Osteocyte (in vitro differentiated cells): ENCODE results near the gene STRIP1. TPM values are rescaled to one million over a fixed set of nuclear protein-coding genes. Genes with fewer than 3 reads are reported as not detected.

Source experiments
- DNase-seq: peaks from one replicate; pipeline ENCODE4 v3.0.0; 2021; ENCODE audit warnings: mixed read lengths; ENCODE audit not compliant: unreplicated experiment; ENCODE audit errors: extremely low spot score
- H3K27ac Mint-ChIP-seq: one replicate; pipeline ENCODE4 v1.8.0; 2021; ENCODE audit warnings: mild to moderate bottlenecking, mixed read lengths; ENCODE audit not compliant: unreplicated experiment
- H3K27me3 Mint-ChIP-seq: one replicate; pipeline ENCODE4 v1.8.0; 2021; ENCODE audit warnings: mixed read lengths; ENCODE audit not compliant: unreplicated experiment
- H3K36me3 Mint-ChIP-seq: one replicate; pipeline ENCODE4 v1.8.0; 2021; ENCODE audit warnings: mixed read lengths; ENCODE audit not compliant: unreplicated experiment
- H3K4me1 Mint-ChIP-seq: one replicate; pipeline ENCODE4 v1.8.0; 2021; ENCODE audit warnings: mixed read lengths; ENCODE audit not compliant: unreplicated experiment
- H3K4me3 Mint-ChIP-seq: one replicate; pipeline ENCODE4 v1.8.0; 2021; ENCODE audit warnings: mild to moderate bottlenecking, moderate library complexity, mixed read lengths; ENCODE audit not compliant: unreplicated experiment
- H3K9me3 Mint-ChIP-seq: one replicate; pipeline ENCODE4 v1.8.0; 2021; ENCODE audit warnings: mixed read lengths; ENCODE audit not compliant: unreplicated experiment
- total RNA-seq: library from RNA; stranded (reverse); gene quantifications from 2 replicates; pipeline ENCODE4 v1.2.1, GENCODE V29; 2021
- TF ChIP-seq, protein P1 (sequence below): fragments of 200-600 bp; sonication (generic); IDR thresholded peaks from 2 replicates; pipeline ENCODE4 v1.5.0; 2021; ENCODE audit warnings: antibody characterized with exemption, mild to moderate bottlenecking, moderate library complexity

STRIP1 gene
- total RNA-seq, 1 donor from 2014 or later, result 55.7 TPM

DNA sequence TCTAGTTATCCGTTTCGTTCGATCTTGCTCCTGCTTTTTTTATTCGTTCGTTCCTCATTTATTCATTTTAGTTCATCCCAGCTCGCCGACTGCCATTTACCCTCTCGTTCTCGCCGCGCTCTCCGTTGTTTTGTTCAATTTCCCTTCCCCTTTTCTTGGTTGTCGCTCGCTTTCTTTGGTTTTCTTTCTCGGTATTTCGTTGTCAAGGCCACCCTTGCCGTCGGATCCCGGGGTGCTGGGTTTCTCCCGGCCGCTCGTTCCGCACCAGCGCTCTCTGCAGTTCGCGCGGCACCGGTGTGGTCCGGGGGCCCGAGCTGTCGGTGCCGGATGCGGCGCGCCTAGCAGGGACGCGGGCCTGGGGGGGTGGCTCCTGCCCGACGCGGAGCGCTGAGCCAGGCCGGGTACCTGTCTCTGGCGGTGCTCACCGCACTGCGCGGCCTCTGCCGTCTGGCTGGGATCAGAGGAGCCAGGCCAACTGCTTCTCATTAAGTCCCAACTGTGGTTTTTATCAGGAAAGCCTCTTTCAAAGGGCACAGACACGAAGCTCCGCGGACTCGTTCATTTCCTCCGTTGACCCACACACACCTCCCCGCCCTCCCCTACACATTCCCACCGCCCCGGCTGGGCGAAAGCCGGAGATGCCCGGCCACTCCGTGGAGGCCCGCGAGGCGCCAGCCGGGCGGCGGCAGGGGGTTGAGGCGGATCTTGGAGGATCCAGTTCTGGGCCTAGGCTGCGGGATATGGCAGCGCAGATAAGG is 34.4 kb downstream of the STRIP1 start:
- H3K27ac Mint-ChIP-seq, result no peak overlapping the region
- peaks cover 63% of the 10 kb centered on the region for H3K27me3 Mint-ChIP-seq
- H3K36me3 Mint-ChIP-seq, result no peaks in the 10 kb centered on the region
- no peak for DNase-seq
- no peaks in the 10 kb centered on the region for H3K9me3 Mint-ChIP-seq
- H3K4me3 Mint-ChIP-seq, result no peak overlapping the region
- TF ChIP-seq, protein P1, sequence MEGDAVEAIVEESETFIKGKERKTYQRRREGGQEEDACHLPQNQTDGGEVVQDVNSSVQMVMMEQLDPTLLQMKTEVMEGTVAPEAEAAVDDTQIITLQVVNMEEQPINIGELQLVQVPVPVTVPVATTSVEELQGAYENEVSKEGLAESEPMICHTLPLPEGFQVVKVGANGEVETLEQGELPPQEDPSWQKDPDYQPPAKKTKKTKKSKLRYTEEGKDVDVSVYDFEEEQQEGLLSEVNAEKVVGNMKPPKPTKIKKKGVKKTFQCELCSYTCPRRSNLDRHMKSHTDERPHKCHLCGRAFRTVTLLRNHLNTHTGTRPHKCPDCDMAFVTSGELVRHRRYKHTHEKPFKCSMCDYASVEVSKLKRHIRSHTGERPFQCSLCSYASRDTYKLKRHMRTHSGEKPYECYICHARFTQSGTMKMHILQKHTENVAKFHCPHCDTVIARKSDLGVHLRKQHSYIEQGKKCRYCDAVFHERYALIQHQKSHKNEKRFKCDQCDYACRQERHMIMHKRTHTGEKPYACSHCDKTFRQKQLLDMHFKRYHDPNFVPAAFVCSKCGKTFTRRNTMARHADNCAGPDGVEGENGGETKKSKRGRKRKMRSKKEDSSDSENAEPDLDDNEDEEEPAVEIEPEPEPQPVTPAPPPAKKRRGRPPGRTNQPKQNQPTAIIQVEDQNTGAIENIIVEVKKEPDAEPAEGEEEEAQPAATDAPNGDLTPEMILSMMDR, result no peak
- peaks cover 7% of the 10 kb centered on the region for H3K4me1 Mint-ChIP-seq

DNA sequence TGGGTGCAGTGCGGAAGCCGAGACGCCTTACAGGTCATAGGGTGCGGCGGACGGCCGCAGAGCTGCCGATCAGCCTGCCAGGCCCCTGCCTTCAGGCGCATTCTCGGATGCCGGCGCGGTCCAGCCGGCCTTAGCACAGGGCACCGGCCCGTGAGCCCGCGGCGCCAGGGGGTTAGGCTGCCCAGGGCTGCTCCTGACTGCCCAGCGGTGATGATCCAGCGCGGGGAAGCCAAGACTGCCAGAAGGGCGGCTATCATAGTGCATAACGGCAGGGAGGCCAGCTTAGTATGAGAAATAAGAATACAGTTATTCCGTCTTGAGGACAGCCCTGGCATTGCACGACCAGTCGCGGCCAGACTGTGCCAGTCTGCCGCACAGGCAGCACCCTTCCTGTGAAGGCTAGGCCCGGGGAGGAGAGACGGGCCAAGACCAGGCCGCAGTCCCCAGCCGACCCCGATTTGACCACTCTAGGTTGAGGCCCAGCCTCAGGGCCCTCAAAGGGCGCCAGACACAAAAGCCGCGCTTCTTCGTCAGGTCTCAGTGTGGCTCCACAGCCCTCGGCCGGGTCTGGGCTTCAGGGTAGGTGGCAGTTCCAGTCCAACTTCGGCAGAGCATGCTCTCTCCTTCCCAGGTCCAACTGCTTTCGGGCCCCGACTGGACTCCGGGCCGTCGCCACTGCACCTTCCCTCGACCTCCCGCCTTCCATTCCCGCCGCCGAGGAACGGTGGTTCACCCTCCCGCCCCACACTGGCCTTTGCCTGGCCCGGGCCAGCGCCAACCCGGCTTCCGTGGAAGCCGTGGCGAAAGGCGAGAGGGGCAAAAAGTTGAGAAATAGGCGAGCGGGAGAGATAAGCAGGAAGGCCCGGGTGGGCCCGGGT is 35.2 kb downstream of the STRIP1 start:
- Mint-ChIP-seq H3K27ac (no peak overlapping the region), H3K9me3 (no peaks in the 10 kb centered on the region), H3K36me3 (no peaks in the 10 kb centered on the region), H3K4me1 (peaks cover 7% of the 10 kb centered on the region), H3K4me3 (no peak overlapping the region), H3K27me3 (peaks cover 70% of the 10 kb centered on the region)
- TF ChIP-seq, protein P1, result no peak
- no peak for DNase-seq

DNA sequence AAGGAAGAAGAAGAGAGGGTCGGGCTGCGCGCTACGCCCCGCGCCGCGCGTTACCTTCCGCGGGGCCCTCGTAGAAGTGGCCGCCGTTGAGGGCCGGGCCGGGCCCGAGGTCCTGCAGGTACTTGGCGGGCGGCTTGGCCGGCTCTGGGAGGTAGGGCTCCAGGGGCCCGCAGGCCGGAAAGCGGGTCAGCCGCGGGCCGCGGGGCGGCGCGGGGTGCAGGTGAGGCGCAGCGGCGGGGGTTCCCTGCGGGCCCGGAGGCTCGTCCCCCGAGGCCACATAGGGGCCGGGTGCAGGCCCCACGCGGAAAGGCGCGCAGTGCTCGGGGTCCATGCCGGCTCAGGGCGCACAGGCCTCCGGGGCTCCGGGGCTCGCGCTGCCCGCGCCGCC is 35.9 kb downstream of the STRIP1 start:
- H3K9me3 Mint-ChIP-seq, result no peaks in the 10 kb centered on the region
- H3K27ac Mint-ChIP-seq, result no peak overlapping the region
- H3K27me3 Mint-ChIP-seq, result peaks cover 75% of the 10 kb centered on the region
- H3K36me3 Mint-ChIP-seq, result no peaks in the 10 kb centered on the region
- TF ChIP-seq, protein P1, result no peak
- DNase-seq, result no peak
- H3K4me3 Mint-ChIP-seq, result no peak overlapping the region
- H3K4me1 Mint-ChIP-seq, result peaks cover 7% of the 10 kb centered on the region

DNA sequence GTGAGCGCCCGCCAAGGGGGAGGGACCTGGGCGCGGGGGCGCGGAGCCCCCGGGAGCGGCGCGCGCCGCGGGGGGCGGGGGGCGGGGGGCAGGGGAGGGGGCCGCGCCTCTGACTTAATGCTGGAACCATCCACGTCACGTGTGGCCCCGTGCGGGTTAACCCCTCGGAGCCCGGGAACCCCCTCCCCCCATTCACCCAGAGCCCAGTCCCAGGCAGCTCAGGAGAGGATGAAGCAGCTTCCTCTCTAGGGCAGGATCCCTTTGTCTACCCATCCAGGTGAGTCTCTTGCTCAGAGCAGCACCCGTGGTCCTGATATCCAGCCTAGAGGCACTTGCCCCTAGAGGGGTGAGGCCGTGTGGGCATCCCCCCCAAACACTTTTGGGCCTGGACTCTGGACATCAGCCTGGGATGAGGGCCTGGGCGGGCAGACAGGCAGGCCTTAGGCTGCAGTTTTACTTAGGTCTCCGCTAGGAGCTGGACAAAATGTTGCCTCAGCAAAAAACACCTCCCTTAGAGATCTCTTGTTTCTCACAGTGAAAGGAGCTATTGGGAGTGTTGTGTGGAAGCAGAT is 36.3 kb downstream of the STRIP1 start, which contains the start of gene ALX3:
ALX3 (minus strand) TSS at position 2 of the 572 bp plus-strand sequence. CDS start 60 bp downstream, outside the sequence.
- H3K4me3 Mint-ChIP-seq, result no peak within 1 kb of the TSS
- H3K36me3 Mint-ChIP-seq, result no peaks in the 10 kb centered on the region
- peaks cover 78% of the 10 kb centered on the region for H3K27me3 Mint-ChIP-seq
- H3K9me3 Mint-ChIP-seq, result no peaks in the 10 kb centered on the region
- TF ChIP-seq, protein P1, result no peak
- no peak within 1 kb of the TSS for H3K27ac Mint-ChIP-seq
- no peak for DNase-seq
- peaks cover 6% of the 10 kb centered on the region for H3K4me1 Mint-ChIP-seq
